NCI-H345 treated with DMSO at 0.1 percent for 48 hours (cell line): ENCODE measurements around the gene STK39.
A peak's percentile ranks its signal among the peaks of the same experiment; 100 is the strongest.

Experiments used
- DNase-seq: peaks from one replicate; lab custom pipeline; 2025; ENCODE audit not compliant: unreplicated experiment; lab: John Stamatoyannopoulos, UW

STK39 gene

DNA sequence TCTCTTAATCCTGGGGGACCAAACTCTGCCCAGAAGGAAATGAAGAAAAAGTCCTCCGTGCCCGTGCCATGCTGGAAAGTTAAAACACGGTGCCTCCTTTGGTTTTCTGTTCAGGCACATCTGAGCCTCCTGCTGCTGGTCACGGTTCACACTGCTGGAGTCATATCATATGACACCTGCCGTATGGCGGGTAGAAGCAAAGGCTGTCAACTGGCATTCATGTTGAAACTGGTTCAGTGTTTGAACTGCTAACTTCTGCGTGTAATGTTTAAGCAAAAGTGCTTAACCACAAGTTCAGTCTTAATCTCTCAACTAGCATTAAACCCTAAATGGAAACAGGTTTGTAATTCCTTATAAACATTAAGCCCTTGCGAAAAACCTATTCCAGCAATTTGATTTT lies 3.1 kb downstream of the STK39 start:
- DNase-seq: peak; percentile 87

DNA sequence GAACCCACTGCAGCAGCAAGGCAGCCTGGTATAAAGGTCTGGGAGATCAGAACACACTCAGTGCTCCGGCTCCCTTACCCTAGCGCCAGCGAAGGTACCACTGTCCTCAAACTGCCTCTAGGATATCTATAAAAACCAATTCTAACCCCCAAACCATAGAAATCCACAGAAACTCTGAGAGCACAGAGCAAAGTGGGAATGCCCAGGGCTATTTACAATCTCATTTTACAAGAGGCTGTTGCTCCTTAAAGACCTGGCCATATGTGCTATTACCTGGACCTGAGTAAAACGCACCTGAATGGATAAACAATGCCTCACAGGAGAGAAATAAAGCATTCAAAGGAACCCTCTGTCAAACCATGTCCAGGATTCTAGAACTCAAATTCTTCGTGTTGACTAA lies 4.3 kb downstream of the STK39 start:
- no peak for DNase-seq

DNA sequence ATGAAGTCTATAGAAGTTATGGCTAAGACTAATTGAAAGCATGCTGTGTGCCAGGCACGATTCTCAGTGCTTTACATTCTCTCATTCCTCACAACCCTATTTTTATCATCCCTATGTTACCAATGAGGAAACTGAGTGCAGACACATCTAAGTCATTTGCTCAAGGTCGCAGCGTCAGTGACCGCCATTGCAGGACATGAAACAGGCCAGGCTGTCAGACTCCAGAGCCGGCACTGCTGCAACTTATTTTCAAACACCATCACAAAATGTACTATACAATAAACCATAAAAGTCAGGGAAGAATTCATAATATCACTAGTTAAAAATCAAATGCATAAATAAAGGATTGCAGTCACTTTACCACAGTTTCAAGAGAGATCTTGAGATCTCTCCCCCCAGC lies 5.6 kb downstream of the STK39 start:
- no peak for DNase-seq

DNA sequence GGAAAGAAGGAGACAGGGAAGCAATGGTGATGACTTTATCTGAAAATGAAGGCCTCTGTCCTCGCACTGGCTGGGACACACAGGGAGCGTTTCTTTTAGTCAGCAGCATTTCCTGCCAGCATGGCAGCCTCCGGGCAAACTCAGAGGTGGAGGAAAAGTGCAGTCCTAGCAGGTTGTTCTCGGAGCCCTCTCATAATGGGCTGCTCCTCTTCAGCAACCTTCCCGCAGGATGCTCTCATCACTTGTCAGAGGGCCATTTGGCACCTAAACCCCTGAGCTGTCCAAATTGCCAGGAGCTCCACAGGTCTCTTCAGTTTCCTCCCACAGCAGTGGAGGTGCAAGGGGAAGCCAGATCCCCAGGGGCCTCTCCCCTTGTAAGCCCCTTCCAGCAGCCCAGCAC lies 6.2 kb downstream of the STK39 start:
- no peak for DNase-seq

- no peak for DNase-seq
Observed at GRCh38 chr2:168239281-168239680, 8.1 kb downstream of the STK39 start.

DNA sequence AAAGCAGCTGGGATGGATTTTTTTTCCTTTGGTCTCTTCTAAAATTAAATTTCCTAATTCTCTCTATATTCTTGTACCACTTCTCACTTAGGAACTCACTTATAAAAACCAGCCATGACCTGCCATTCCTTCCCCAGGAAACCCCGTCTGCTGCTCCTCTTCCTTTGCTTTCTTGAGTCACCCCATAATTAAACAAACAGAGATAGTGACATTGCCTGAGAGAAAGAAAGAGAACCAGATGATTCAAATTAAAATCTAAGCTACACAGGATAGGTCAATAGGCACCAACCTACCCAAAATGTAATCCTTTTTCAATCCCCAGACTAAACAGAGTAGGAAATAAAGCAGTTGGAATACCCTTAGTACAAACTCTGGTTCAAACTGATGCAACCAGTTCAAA lies 9.7 kb downstream of the STK39 start:
- no peak for DNase-seq

DNA sequence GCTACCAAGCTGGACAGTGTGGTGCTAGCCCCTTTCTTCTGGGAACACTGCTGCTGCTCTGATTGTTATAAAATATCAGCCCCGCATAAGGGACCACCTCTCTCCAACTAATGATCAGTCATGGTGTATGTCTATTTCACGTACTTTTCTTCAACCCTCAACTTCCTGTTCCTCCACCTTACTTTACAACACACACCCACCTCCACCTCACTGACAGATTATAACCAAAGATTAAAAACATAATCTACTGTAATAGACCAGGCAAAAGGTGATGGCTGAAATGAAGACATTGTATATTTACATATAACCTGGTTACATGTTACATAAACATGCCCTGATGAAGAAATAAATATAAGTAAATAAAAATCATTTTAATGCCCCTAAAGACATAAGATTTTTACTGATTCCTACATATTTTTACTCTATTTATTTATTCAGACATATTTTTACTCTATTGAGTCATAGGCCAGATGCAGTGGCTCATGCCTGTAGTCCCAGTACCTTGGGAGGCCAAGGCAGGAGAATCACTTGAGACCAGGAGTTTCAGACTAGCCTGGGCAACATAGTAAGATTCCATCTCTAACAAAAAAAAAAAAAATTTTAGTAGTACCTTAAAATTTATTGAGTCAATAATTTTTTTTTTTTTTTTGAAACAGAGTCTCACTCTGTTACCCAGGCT lies 12.8 kb downstream of the STK39 start:
- DNase-seq: no peak

DNA sequence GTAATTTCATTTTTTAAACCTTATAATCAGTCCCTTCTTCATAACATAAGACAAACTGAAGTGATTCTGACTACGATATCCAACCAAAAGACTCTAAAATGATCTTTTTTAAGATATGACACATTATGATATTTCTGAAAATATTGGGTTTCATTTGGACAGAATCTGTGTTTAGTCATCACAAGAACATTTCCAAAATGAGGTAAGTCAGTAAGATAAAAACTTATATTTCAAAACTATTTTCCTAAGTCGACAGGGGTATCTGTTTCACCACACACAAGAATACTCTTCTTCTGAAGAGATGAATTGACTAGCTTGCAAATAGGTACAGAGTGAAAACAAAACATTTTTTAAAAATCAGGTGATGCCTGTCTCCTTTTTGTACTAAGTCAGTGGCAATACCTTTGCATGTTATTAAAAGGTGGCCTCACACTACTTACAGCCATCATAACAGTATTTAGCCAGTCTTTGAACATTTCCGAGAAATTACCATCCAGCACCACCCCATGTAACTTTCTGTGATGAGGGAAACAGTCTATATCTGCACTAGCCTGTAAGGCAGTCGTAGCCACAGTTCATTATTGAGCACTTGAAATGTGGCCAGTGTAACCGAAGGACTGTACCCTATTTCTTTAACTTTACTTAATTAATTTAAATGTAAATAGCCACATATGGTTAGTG lies 13.5 kb downstream of the STK39 start:
- DNase-seq: no peak

GRCh38 chr2:168233166-168233565 lies 14.2 kb downstream of the STK39 start:
- DNase-seq: no peak

- no peak for DNase-seq
Observed at GRCh38 chr2:168231609-168232241, 15.7 kb downstream of the STK39 start.

DNA sequence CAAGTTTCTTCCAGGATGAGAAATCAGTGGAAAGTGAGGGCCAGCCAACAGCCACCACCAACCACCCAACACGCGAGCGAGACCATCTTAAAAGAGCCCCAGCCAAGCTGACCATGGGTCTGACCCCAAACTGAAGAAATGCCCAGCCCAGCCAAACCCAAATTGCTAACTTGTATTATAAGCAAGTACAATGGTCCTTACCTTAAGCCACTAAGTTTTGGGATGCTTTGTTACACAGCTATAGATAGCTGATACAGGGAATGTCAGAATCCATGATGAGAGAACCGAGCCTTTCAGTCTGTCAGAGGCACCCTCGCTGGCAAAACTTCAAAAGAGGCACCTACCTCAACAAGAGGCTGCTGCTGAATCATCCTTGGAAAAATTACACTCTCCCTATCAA lies 17.0 kb downstream of the STK39 start:
- DNase-seq: no peak

DNA sequence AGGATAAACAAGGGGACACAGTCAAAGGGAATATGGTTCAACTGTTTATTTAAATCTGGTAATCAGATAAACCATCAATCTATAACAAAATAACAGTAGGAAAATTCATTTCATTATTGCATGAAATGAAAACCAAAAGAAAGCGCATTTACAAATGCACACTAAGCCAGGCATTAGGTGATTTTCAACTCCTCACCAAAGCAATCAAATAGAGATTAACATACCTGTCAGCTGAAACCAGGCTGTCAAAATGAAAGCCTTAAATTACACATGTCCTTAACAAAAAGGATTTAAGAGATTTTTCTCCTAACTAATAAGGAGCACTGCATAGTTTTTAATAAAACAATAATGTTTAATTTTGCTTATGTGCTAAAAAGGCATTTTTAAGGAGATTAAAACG lies 23.0 kb downstream of the STK39 start:
- no peak for DNase-seq

- DNase-seq: no peak
Observed at GRCh38 chr2:168222088-168222487, 25.3 kb downstream of the STK39 start.

DNA sequence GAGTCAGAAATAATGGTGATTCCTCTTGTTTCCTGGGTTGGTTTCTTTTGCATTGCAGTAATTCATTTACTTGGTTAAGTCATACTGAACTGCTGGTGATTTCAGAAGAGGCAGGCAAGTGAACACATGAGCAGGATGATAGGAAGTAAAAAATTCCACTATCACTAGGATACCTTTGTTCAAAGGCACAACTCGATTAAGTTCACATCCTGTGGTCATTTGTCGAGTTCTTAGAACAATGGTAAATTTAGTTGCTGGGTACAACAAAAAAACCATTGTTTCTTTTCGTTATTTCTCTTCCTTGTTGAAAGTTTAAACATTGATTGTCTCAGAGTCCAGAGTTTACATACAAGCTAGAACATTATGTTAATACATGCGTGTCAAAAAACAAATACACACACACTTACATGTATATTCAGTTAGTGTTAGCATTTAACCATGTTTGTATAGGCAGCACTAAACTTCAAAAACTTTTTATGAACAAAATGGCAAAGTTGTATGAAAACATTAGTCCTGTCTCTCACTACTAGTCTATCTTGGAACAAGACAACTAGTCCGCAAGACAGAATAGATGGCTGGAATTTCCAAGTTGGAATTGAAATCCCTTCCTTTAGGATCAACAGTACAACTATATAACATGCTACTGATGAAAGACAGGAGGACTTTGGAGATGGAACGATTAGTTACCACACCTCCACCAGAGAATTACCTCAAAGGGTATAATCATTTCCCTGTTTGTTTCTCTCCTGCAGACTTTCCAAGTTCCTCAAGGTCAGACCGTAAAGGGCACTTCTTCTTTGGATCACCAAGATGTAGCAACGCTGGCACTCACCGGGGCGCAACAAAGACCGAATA lies 26.2 kb downstream of the STK39 start:
- DNase-seq: no peak

DNA sequence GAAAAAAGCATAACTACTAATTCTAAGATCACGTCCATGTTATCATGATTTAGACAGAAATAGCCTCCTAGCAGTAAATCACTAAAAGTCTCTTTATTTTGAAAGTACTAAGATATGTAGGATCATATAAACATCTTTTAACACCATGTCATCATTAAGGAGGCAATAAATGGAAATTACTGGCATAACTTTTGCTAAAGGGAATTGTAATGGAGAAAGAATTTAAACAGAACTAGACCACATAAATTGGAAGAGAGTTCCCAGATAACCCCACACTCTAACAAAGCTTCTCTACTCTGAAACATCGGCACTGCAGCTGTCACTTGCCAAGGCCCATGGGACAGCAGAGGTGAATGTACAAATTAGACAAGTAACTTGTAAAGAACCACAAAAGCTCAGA lies 29.5 kb downstream of the STK39 start:
- no peak for DNase-seq

DNA sequence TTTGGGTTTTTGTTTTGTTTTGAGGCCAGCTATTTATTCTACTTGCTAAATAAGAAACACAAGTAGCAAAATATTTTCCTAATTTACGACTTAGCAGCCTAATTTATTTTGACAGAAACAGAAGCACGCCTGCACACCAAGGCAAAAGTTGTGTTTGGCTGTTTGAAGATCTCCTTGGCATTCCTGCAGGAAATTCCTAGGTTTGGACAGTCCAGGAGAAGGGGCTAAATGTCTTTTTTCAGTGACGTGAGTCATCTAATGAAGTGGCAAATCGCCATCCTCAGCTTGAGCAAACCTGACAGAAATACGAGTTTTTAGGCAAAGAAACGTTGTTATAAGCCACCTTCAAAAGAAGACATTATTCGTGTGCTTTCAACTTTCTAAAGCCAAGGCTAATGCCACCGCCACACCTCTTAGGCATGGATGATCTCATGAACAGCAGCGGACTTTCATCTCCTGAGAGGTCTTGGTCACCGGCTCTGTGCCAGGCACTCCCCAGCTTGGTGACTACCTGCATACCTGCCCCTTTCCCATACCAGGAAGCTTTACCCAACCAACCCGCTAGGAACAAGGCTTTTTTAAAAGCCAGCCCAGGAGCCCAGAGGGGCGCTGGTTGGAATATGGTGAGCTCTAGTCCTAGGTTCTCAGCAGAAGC lies 30.9 kb downstream of the STK39 start:
- DNase-seq: no peak

GRCh38 chr2:168215813-168216212 lies 31.6 kb downstream of the STK39 start:
- DNase-seq: no peak

DNA sequence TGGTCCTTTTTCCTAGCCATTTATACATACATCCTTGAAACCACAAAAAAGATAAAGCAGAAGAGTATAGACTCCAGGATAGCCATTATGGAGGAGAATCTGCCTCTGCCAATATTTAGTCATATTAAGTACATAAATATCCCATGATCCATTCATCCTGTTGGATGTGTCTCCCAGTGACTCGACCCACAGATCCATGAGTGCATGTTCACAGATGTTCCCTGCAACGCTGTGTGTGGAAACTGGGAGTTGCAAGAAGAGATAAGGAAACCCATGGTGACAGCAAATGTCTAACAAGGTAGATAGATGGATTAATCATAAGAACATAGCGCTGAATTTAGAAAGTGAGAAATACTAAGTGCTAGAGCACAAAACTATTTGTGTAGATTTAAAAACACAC lies 34.5 kb downstream of the STK39 start:
- no peak for DNase-seq

- no peak for DNase-seq
Observed at GRCh38 chr2:168212167-168212566, 35.2 kb downstream of the STK39 start.

DNA sequence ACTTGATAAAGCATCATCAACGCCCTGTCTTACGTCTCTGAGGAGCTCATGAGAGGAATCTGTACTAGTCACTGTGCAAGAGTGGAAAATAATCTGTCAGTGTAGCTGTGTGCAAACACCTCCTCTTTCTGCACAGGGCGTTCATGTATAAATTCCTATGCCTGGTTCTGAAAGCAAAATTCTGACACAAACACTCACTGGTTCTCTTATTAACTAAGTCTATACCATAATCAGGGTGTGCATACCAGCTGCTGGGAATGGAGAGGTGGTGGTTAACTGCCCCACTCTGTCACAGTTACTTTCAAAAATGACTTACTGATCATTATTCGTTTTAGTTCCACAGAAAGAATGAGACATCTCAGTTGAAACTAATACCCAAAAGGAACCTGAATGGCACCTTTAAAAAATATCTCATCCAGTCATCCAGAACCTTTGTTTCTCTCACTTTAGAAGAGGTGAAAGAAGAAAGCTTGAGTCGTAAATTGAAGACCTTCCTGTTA lies 35.7 kb downstream of the STK39 start:
- DNase-seq: no peak
